ENCODE data around the gene PIAS4. TPM values are rescaled to one million over a fixed set of nuclear protein-coding genes. Genes with fewer than 3 reads are reported as not detected.
"Not testable (repeated sequence)": the region's sequence is repeated elsewhere in the genome, so short reads cannot be mapped to it uniquely, and the experiment has no call there.

The PIAS4 gene
- total RNA-seq, 2 donors from 2014 or later, result 13.8 to 14.0 TPM

- ATAC-seq, result no peak
- intact Hi-C loops (cut with DNase I), result loop anchor here (2.0 to 10.0 kb wide), 4 partner anchors 15 to 219 kb away; partner anchors contain the start of genes ANKRD24 (in 1 of the 2), DAPK3 (in 1 of the 2) and SIRT6 (in 1 of the 2)
Measured at GRCh38 chr19:3985643-3986259, 21.8 kb upstream of the PIAS4 start.

GRCh38 chr19:3986260-3987041 is 21.1 kb upstream of the PIAS4 start:
- no peak for DNase-seq
- intact Hi-C loops (cut with DNase I), result loop anchor here (2.0 to 10.0 kb wide), 3 partner anchors 198 to 218 kb away; partner anchors contain the start of genes ANKRD24 (in 1 of the 2) and SIRT6 (in 1 of the 2)
- ATAC-seq, result peak; percentile 45 to 46

More at GRCh38 chr19:3985643-3986259, 21.8 kb upstream of the PIAS4 start:
- DNase-seq, result no peak

- intact Hi-C loops (cut with DNase I), result loop anchor here (2.0 to 10.0 kb wide), 3 partner anchors 197 to 217 kb away; partner anchors contain the start of genes ANKRD24 (in 1 of the 2) and SIRT6 (in 1 of the 2)
- peak in 1 of 2 donors; percentile 4 for ATAC-seq
- peak; percentile 93 for DNase-seq
Measured at GRCh38 chr19:3987619-3988371, 19.7 kb upstream of the PIAS4 start.

- no peak for ATAC-seq
- intact Hi-C loops (cut with DNase I), result no loop called here
Measured at GRCh38 chr19:3990815-3991117, 16.8 kb upstream of the PIAS4 start.

GRCh38 chr19:3995607-3996006 is 11.9 kb upstream of the PIAS4 start:
- no peak for ATAC-seq
- intact Hi-C loops (cut with DNase I), result no loop called here

More at GRCh38 chr19:3990815-3991117, 16.8 kb upstream of the PIAS4 start:
- DNase-seq, result no peak

GRCh38 chr19:3998667-3999412 is 8.7 kb upstream of the PIAS4 start:
- ATAC-seq; intact Hi-C loops (cut with DNase I); DNase-seq: not testable (repeated sequence)

More at GRCh38 chr19:3995607-3996006, 11.9 kb upstream of the PIAS4 start:
- DNase-seq, result no peak

GRCh38 chr19:4000798-4001197 is 6.7 kb upstream of the PIAS4 start:
- DNase-seq; ATAC-seq; intact Hi-C loops (cut with DNase I): not testable (repeated sequence)

GRCh38 chr19:4005436-4005835 is 2.1 kb upstream of the PIAS4 start:
- DNase-seq; intact Hi-C loops (cut with DNase I); ATAC-seq: not testable (repeated sequence)

- DNase-seq (no peak), ATAC-seq (peak; percentile 3 to 4)
- intact Hi-C loops (cut with DNase I), result no loop called here
Measured at GRCh38 chr19:4007836-4008539, 452 bp downstream of the PIAS4 start.

- no peak for ATAC-seq
- no peak for DNase-seq
- intact Hi-C loops (cut with DNase I), result no loop called here
Measured at GRCh38 chr19:4009990-4010807, 2.7 kb downstream of the PIAS4 start.

GRCh38 chr19:4010808-4011110 is 3.2 kb downstream of the PIAS4 start:
- ATAC-seq (no peak), DNase-seq (no peak)
- intact Hi-C loops (cut with DNase I), result no loop called here

- DNase-seq; ATAC-seq; intact Hi-C loops (cut with DNase I): not testable (repeated sequence)
Measured at GRCh38 chr19:4011430-4011829, 3.9 kb downstream of the PIAS4 start.

GRCh38 chr19:4012092-4012974 is 4.8 kb downstream of the PIAS4 start:
- DNase-seq (no peak), ATAC-seq (no peak)
- intact Hi-C loops (cut with DNase I), result no loop called here

- ATAC-seq, result no peak
- no peak for DNase-seq
- intact Hi-C loops (cut with DNase I), result no loop called here
Measured at GRCh38 chr19:4012975-4013634, 5.6 kb downstream of the PIAS4 start.

- no peak for ATAC-seq
- no peak for DNase-seq
- intact Hi-C loops (cut with DNase I), result no loop called here
Measured at GRCh38 chr19:4013886-4014540, 6.5 kb downstream of the PIAS4 start.

All from left cardiac atrium (tissue), 4 donors.